GM18873 (cell line): ENCODE data around the gene ADCY5.
"Not testable (repeated sequence)": the region's sequence is repeated elsewhere in the genome, so short reads cannot be mapped to it uniquely, and the experiment has no call there.

Source experiments
- ATAC-seq: cut with Tn5 transposase; IDR thresholded peaks from one replicate; pipeline ENCODE4 v1.9.1; 2021; ENCODE audit warnings: mild to moderate bottlenecking, moderate library complexity, moderate number of reproducible peaks; ENCODE audit not compliant: unreplicated experiment, low FRiP score

The ADCY5 gene

GRCh38 chr3:123281929-123282328 lies 167.0 kb downstream of the ADCY5 start:
- ATAC-seq, result no peak

DNA sequence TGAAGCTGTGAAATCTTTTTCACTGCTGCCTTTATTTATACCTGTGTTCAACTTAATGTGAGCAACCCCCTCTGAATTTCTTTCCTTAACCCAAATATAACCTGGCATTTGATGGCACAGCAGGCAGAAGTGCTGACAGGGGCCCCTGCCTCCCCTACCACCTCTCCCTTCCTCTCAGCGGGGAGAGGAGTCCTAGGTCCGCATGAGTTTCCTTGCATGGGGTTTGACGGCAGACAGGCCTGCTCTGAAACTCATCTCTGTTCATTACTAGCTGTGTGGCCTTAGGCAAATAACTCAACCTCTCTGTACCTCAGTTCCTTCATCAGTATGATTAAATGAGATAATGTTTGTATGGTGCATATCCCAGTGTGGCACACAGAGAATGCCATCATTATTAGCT lies 167.5 kb downstream of the ADCY5 start:
- no peak for ATAC-seq

- ATAC-seq, result no peak
These were observed 169.8 kb downstream of the ADCY5 start for GRCh38 chr3:123279121-123279520.

DNA sequence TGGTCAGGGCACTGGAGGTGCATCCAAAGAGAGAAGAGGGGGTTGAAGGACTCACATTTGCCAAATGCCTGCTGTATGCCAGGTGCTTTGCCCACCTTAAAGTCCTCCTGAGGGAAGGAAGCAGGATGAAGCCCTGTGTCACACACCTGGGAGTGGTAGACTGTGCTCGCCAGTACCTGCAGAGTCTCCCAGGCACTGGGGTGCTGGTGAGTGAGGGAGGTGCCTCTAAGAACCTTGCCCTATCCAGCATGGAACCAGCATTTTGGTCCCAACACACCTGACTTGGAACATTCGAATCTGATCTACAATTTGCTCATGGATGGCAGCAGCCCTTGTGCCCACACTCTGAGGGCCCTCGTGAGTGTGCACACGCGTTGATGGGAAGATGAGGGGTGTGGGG lies 170.4 kb downstream of the ADCY5 start:
- ATAC-seq, result no peak

GRCh38 chr3:123277106-123277505 lies 171.8 kb downstream of the ADCY5 start:
- ATAC-seq, result no peak

DNA sequence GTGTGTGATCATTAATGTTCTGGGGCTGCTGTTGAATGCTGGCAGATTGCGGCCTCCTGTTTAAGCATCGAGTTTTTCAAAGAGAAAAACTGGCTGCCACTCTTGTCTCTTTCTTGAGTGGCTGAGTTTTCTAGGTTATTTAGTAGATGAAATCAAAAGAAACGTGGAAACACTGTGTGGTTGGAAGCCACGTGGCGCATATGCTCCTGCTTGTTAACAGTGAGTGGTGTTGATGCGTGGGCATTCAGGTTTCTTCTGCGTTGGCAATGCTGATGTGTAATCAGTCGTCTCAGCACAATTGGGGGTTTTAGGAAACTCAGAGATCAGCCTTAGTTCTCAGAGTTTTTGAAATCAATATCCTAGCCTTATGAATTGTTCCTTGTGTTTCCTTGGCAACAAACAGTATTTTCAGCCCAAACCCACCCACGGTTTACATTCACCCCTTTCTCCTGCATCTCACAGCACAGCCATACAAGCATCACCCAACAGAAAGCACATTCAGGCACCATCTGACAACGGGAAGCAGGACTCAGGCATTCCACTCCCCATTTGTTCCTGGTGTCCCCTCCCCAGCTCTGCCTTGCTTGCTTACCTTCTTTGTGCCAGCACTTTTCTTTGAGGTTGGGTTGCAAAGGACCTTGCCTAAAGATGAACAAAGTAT lies 172.4 kb downstream of the ADCY5 start:
- ATAC-seq, result no peak

- no peak for ATAC-seq
These were observed 173.2 kb downstream of the ADCY5 start for GRCh38 chr3:123275691-123276090.

DNA sequence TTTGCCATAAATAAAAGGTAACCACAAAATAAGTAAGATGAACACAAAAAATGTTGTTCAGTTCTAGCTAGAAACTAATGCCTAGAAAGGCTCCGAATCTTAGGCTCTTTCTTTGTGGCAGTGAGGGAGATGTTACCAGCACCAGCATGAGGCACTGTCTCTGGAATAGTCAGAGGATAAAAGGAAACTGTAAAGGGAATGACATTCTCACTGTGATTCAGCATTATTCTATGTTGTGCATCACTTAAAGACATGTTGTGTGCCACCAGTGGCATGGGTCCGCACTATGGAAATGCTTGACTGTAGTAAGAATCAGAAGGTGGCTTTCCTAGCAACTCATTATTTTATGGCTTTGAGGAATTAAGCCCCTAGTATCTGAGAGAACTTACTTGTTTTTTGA lies 176.3 kb downstream of the ADCY5 start:
- ATAC-seq, result no peak

DNA sequence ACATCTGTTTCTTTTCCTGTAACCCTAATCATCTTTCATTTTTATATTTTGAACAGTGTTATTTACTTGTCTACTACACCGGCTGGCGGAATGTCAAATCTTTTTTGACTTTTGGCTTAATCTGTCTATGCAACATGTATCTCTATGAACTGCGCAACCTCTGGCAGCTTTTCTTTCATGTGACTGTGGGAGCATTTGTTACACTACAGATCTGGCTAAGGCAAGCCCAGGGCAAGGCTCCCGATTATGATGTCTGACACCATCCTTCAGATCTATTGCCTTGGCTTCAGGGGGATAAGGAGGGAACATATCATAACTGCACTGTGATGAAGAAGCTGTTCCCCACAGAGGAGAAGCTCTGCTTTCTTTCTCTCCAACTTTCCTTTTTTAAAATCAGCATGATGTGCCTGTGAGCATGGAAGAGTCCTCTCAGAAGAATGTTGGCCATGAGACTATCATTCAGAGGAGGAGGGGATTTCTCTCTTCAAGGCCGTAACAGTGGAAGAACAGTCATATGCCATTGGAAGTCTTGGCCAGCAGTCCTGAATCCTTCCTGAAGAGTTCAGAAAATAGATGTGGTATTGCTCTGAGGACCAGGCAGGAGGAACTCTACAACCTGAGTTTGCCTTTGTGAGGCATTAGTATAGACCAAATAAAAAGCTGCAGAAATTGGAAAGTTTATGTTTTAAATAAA lies 177.3 kb downstream of the ADCY5 start:
- no peak for ATAC-seq

GRCh38 chr3:123270818-123271217 lies 178.1 kb downstream of the ADCY5 start:
- ATAC-seq, result no peak

DNA sequence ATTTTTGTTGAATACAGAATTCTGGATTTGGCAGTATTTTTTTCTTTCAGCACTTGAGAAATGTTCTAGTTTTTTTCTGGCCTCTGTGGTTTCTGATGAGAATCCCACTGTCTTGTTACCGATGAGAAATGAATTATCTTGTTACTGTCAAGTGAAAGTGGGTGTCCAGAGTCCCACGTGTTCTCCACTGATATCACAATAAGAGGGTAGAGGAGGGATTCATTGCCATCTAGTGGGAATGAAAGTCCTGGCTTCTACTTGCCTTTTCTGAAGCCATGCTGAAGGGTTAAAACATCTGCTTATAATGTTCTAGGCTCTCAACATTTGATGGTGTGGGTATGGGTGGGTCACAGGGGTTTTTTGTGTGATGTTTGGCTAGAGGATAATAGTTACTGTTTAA lies 181.1 kb downstream of the ADCY5 start:
- ATAC-seq, result no peak

GRCh38 chr3:123263941-123264340 lies 184.9 kb downstream of the ADCY5 start:
- no peak for ATAC-seq

DNA sequence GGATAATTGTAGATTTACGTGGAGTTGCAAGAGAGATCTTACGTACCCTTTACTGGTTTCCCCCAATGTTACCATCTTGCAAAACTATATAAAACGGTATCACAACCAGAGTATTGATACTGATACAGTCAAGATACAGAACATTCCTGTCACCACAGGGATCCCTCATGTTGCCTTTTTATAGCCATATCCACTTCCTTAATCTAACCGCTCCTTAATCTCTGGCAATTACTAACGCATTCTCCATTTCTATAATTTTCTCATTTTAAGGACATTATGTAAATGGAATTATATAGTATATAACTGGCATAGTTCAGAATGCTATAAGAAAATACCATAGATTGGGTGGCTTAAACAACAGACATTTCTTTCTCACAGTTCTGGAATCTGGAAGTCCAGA lies 186.0 kb downstream of the ADCY5 start:
- ATAC-seq, result no peak

- no peak for ATAC-seq
These were observed 186.7 kb downstream of the ADCY5 start for GRCh38 chr3:123262226-123262625.

- ATAC-seq, result no peak
These were observed 187.2 kb downstream of the ADCY5 start for GRCh38 chr3:123261666-123262065.

GRCh38 chr3:123258811-123259420 lies 190.0 kb downstream of the ADCY5 start:
- no peak for ATAC-seq

DNA sequence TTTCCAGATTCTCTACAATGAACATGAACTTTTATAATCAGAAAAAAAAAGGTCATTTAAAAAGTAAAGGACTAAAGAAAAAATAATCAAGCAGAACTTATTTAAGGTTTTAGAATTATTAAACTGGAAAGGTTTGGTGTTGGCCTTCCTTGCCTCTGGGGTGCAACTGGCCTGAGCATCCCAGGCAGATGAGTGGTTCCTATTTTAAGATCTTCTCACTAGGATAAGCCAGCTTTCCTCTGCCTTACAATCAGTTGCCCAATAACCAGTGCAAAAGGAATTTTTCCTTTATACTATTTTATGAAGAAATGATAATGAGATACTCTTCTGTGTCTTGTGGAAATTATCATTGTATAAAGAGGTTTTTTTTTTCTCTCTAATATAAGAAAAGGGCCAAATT lies 190.5 kb downstream of the ADCY5 start:
- no peak for ATAC-seq

GRCh38 chr3:123256256-123256655 lies 192.6 kb downstream of the ADCY5 start:
- ATAC-seq, result no peak

DNA sequence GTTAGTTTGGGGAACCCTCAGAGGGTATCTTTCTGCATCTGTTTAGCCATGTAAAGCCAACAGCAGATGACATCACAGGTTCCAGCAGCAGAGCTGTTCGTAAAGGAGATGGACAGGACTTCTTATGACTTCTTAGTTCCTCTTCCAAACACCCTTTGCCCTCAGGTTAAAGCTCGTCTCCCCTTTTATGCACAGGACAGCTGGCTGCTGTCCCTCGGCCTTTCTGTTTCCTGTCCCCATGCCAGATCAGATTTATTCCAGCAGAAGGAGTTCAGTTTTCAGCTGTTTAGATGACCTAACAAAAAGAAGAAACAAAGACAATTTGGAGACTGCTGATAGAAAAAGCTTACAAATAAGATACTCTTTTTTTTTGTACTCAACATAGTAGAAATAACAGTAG lies 202.0 kb downstream of the ADCY5 start:
- ATAC-seq, result no peak

GRCh38 chr3:123244128-123244527 lies 204.8 kb downstream of the ADCY5 start:
- ATAC-seq, result no peak

DNA sequence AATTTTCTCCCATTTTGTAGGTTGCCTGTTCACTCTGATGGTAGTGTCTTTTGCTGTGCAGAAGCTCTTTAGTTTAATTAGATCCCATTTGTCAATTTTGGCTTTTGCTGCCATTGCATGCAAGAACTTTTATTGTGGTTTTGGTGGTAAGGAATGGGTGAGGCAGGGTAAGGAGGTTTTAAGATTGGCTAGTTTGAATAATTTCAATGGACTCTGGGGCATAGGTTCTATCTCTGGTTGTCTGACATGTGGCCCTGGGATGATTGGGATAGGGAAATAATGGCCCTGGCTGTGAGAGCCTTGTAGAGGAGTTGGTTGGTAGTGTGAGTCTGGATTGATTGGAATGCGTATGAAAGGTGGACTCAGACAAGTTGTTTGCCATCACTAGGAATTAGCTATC lies 209.1 kb downstream of the ADCY5 start:
- no peak for ATAC-seq

DNA sequence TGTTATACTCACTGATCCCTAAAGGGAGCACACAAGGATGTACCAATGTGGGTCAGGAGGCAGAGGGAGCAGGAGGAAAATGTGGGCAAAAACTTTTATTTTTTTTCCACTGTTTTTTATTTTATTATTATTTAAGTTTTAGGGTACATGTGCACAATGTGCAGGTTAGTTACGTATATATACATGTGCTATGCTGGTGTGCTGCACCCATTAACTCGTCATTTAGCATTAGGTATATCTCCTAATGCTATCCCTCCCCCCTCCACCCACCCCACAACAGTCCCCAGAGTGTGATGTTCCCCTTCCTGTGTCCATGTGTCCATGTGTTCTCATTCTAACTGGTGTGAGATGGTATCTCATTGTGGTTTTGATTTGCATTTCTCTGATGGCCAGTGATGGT lies 209.7 kb downstream of the ADCY5 start:
- not testable (repeated sequence) for ATAC-seq
